BE2C (cell line): ENCODE data around the gene CENPM.
A peak's percentile ranks its signal among the peaks of the same experiment; 100 is the strongest.
"Not testable (repeated sequence)": the region's sequence is repeated elsewhere in the genome, so short reads cannot be mapped to it uniquely, and the experiment has no call there.

Source experiments
- DNase-seq: peaks from one replicate; pipeline ENCODE4 v3.0.0-alpha.2; 2020
- H3K27me3 ChIP-seq: fragments of 250-450 bp; sonication (Bioruptor Pico); 2 replicates; pipeline ENCODE4 v1.5.1; 2020; ENCODE audit warnings: mild to moderate bottlenecking
- H3K36me3 ChIP-seq: fragments of 250-450 bp; sonication (Bioruptor Pico); 2 replicates; pipeline ENCODE4 v1.5.1; 2020; ENCODE audit warnings: mild to moderate bottlenecking
- H3K4me1 ChIP-seq: fragments of 250-450 bp; sonication (Bioruptor Pico); 2 replicates; pipeline ENCODE4 v1.5.1; 2020
- H3K4me3 ChIP-seq: 2 replicates; pipeline ENCODE4 v1.5.1; 2011; ENCODE audit warnings: low read depth, low read length
- H3K9me3 ChIP-seq: fragments of 250-450 bp; sonication (Bioruptor Pico); 2 replicates; pipeline ENCODE4 v1.5.1; 2020
- CTCF ChIP-seq: IDR thresholded peaks from 2 replicates; pipeline ENCODE4 v1.5.1; 2012; ENCODE audit warnings: mild to moderate bottlenecking, low read depth, low read length

The CENPM gene

GRCh38 chr22:41963453-41964111 is 16.6 kb upstream of the CENPM start:
- no peak for TF ChIP-seq CTCF
- H3K9me3 ChIP-seq = no peaks in the 10 kb centered on the region
- no peak for DNase-seq
- no peaks in the 10 kb centered on the region for H3K27me3 ChIP-seq
- H3K36me3 ChIP-seq = no peaks in the 10 kb centered on the region
- peaks cover 18% of the 10 kb centered on the region for H3K4me1 ChIP-seq
- no peak overlapping the region for H3K4me3 ChIP-seq

GRCh38 chr22:41957941-41958556 is 11.1 kb upstream of the CENPM start:
- no peak for DNase-seq
- Histone ChIP-seq H3K27me3 (no peaks in the 10 kb centered on the region), H3K4me3 (no peak overlapping the region), H3K4me1 (peaks cover 12% of the 10 kb centered on the region; the same call in 1 of the 2 replicates), H3K9me3 (no peaks in the 10 kb centered on the region), H3K36me3 (no peaks in the 10 kb centered on the region)
- no peak for TF ChIP-seq CTCF

GRCh38 chr22:41952713-41953112 is 5.8 kb upstream of the CENPM start:
- TF ChIP-seq CTCF = no peak
- Histone ChIP-seq H3K36me3 (no peaks in the 10 kb centered on the region), H3K4me1 (peaks cover 18% of the 10 kb centered on the region), H3K9me3 (no peaks in the 10 kb centered on the region), H3K27me3 (no peaks in the 10 kb centered on the region), H3K4me3 (peak overlapping the region; percentile 60)
- no peak for DNase-seq

- H3K4me1 ChIP-seq = peaks cover 18% of the 10 kb centered on the region
- peak; percentile 52; the same call in 1 of the 2 replicates for TF ChIP-seq CTCF
Measured at GRCh38 chr22:41951898-41952474, 5.0 kb upstream of the CENPM start, which contains the start of gene SMIM45. SMIM45 (plus strand) TSS chr22:41952150.

GRCh38 chr22:41949297-41949965 is 2.5 kb upstream of the CENPM start:
- no peak overlapping the region for H3K4me3 ChIP-seq

More at GRCh38 chr22:41951898-41952474, 5.0 kb upstream of the CENPM start, which contains the start of gene SMIM45:
- Histone ChIP-seq H3K9me3 (no peaks in the 10 kb centered on the region), H3K4me3 (peak within 1 kb of the TSS; percentile 60), H3K27me3 (no peaks in the 10 kb centered on the region), H3K36me3 (no peaks in the 10 kb centered on the region)
- DNase-seq = peak; percentile 97

GRCh38 chr22:41948928-41949296 is 2.0 kb upstream of the CENPM start:
- DNase-seq, H3K27me3 ChIP-seq, H3K36me3 ChIP-seq, H3K9me3 ChIP-seq, H3K4me3 ChIP-seq: not testable (repeated sequence)
- peaks cover 18% of the 10 kb centered on the region for H3K4me1 ChIP-seq

More at GRCh38 chr22:41949297-41949965, 2.5 kb upstream of the CENPM start:
- TF ChIP-seq CTCF = no peak
- no peak for DNase-seq
- no peaks in the 10 kb centered on the region for H3K9me3 ChIP-seq
- peaks cover 7% of the 10 kb centered on the region for H3K36me3 ChIP-seq
- H3K4me1 ChIP-seq = peaks cover 18% of the 10 kb centered on the region
- H3K27me3 ChIP-seq = no peaks in the 10 kb centered on the region
